ENCODE results near the gene DNAJC11. TPM values are rescaled to one million over a fixed set of nuclear protein-coding genes. Genes with fewer than 3 reads are reported as not detected.

The DNAJC11 gene
- total RNA-seq, 1 experiment from 2014 or later: 93.6 TPM

DNA sequence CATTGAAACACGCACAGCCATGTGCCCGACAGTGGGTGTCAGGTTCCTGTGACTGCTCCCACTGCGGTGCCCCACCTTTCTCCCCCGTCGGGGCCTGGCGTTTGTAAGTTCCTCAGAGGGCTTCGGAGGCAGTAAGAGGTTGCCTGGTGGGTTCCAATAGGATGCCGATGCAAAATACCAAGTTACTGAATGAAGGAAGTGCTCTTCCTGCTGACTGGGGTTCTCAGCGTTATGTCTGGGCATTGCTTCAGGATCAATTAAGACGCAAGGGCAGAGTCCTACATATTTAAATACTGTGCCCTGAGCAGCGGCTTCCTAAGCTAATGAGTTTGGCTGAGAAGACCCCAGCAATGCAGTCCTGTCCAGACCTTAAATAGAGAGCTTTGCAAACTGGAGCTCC lies 28.9 kb upstream of the DNAJC11 start:
- DNase-seq (ENCODE audit: low read depth, low spot score) (no peak), ATAC-seq (no peak)
- POLR2A ChIA-PET: no interaction called here
- intact Hi-C loops (cut with micrococcal nuclease; ENCODE audit: unreplicated experiment): no loop called here
- Histone ChIP-seq H3K27me3 (ENCODE audit: control insufficient read depth, insufficient read depth, low read length) (no peaks in the 10 kb centered on the region), H3K4me3 (ENCODE audit: low read depth in 2 of 2, low read length in 2 of 2) (no peak overlapping the region), H3K9me3 (ENCODE audit: control insufficient read depth, insufficient read depth, low read depth, low read length) (no peaks in the 10 kb centered on the region), H3K4me1 (ENCODE audit: control insufficient read depth, insufficient read depth, low read length) (no peaks in the 10 kb centered on the region), H3K36me3 (ENCODE audit: control insufficient read depth, insufficient read depth, low read length) (no peaks in the 10 kb centered on the region), H3K27ac (ENCODE audit: low read length) (no peak overlapping the region)
- BruUV-seq (replicated peaks): no TSS peak
- CTCF ChIA-PET: no interaction called here
- in situ Hi-C loops (cut with HindIII; ENCODE audit: low pct_unique_long_range_greater_than_20kb, low sequenced_read_pairs): no loop called here
- TF ChIP-seq POLR2AphosphoS5 (IDR thresholded peaks at IDR 0.05; ENCODE audit: low read depth, low read length) (no peak), TCF7L2 (IDR thresholded peaks at IDR 0.05; ENCODE audit: low read depth, low read length) (no peak), SIN3A (IDR thresholded peaks at IDR 0.05; ENCODE audit: borderline replicate concordance, insufficient read depth, low read depth, low read length) (no peak)
- TF ChIP-seq, protein P1, sequence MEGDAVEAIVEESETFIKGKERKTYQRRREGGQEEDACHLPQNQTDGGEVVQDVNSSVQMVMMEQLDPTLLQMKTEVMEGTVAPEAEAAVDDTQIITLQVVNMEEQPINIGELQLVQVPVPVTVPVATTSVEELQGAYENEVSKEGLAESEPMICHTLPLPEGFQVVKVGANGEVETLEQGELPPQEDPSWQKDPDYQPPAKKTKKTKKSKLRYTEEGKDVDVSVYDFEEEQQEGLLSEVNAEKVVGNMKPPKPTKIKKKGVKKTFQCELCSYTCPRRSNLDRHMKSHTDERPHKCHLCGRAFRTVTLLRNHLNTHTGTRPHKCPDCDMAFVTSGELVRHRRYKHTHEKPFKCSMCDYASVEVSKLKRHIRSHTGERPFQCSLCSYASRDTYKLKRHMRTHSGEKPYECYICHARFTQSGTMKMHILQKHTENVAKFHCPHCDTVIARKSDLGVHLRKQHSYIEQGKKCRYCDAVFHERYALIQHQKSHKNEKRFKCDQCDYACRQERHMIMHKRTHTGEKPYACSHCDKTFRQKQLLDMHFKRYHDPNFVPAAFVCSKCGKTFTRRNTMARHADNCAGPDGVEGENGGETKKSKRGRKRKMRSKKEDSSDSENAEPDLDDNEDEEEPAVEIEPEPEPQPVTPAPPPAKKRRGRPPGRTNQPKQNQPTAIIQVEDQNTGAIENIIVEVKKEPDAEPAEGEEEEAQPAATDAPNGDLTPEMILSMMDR (IDR thresholded peaks at IDR 0.05): no peak
- TF ChIP-seq, protein P2, sequence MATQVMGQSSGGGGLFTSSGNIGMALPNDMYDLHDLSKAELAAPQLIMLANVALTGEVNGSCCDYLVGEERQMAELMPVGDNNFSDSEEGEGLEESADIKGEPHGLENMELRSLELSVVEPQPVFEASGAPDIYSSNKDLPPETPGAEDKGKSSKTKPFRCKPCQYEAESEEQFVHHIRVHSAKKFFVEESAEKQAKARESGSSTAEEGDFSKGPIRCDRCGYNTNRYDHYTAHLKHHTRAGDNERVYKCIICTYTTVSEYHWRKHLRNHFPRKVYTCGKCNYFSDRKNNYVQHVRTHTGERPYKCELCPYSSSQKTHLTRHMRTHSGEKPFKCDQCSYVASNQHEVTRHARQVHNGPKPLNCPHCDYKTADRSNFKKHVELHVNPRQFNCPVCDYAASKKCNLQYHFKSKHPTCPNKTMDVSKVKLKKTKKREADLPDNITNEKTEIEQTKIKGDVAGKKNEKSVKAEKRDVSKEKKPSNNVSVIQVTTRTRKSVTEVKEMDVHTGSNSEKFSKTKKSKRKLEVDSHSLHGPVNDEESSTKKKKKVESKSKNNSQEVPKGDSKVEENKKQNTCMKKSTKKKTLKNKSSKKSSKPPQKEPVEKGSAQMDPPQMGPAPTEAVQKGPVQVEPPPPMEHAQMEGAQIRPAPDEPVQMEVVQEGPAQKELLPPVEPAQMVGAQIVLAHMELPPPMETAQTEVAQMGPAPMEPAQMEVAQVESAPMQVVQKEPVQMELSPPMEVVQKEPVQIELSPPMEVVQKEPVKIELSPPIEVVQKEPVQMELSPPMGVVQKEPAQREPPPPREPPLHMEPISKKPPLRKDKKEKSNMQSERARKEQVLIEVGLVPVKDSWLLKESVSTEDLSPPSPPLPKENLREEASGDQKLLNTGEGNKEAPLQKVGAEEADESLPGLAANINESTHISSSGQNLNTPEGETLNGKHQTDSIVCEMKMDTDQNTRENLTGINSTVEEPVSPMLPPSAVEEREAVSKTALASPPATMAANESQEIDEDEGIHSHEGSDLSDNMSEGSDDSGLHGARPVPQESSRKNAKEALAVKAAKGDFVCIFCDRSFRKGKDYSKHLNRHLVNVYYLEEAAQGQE (IDR thresholded peaks at IDR 0.05; ENCODE audit: insufficient read depth in 1 of 2, low read depth in 2 of 2, low read length in 1 of 2): no peak

GRCh38 chr1:6727535-6727934 lies 25.9 kb upstream of the DNAJC11 start:
- Histone ChIP-seq H3K9me3 (ENCODE audit: control insufficient read depth, insufficient read depth, low read depth, low read length) (no peaks in the 10 kb centered on the region), H3K36me3 (ENCODE audit: control insufficient read depth, insufficient read depth, low read length) (no peaks in the 10 kb centered on the region), H3K27ac (ENCODE audit: low read length) (no peak overlapping the region), H3K4me1 (ENCODE audit: control insufficient read depth, insufficient read depth, low read length) (peaks cover 5% of the 10 kb centered on the region; the same call in 1 of the 2 replicates), H3K4me3 (ENCODE audit: low read depth in 2 of 2, low read length in 2 of 2) (no peak overlapping the region), H3K27me3 (ENCODE audit: control insufficient read depth, insufficient read depth, low read length) (no peaks in the 10 kb centered on the region)
- TF ChIP-seq, protein P2 (IDR thresholded peaks at IDR 0.05; ENCODE audit: insufficient read depth in 1 of 2, low read depth in 2 of 2, low read length in 1 of 2): no peak
- TF ChIP-seq, protein P1 (IDR thresholded peaks at IDR 0.05): peak; percentile 98
- peak; percentile 75 for ATAC-seq
- ChIA-PET POLR2A (no interaction called here), CTCF (interaction anchor here (0.6 to 0.9 kb wide), 2 partner anchors 112 to 713 kb away, joined by 3 to 19 read pairs; no protein-coding TSS in a partner anchor)
- no TSS peak for BruUV-seq (replicated peaks)
- in situ Hi-C loops (cut with HindIII; ENCODE audit: low pct_unique_long_range_greater_than_20kb, low sequenced_read_pairs) (no loop called here), intact Hi-C loops (cut with micrococcal nuclease; ENCODE audit: unreplicated experiment) (loop anchor here (5.0 kb wide), 1 partner anchor 150 kb away; no protein-coding TSS in a partner anchor)
- peak; percentile 52 for DNase-seq (ENCODE audit: low read depth, low spot score)

All from Panc1 (cell line).